GM21619 (cell line): ENCODE data around the gene CDK5.

Experiments used
- ATAC-seq: cut with Tn5 transposase; IDR thresholded peaks from one replicate; pipeline ENCODE4 v1.9.1; 2021; ENCODE audit not compliant: unreplicated experiment

Gene CDK5

GRCh38 chr7:151074817-151075661, 17.3 kb upstream of the CDK5 start:
- no peak for ATAC-seq

DNA sequence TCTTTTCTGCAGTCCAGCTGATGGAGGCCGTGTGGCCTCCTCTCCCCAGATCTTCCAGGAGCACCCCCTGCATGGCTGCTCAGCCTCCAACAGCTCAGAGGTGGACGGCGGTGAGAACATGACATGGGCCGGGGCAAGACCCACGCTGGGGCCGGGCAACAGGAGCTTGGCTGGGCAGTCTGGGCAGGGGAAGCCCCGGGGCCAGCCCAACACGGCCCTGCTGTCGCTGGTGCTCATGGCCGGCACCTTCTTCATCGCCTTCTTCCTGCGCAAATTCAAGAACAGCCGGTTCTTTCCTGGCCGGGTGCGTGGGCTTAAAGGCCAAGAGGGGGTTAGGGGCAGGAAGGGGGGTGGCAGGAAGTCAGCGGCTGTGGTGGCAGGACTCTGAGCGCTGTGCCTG, 16.3 kb upstream of the CDK5 start:
- ATAC-seq: no peak

- no peak for ATAC-seq
These were observed 13.6 kb upstream of the CDK5 start for GRCh38 chr7:151071032-151071866.

- no peak for ATAC-seq
These were observed 12.9 kb upstream of the CDK5 start for GRCh38 chr7:151070574-151070960.

- no peak for ATAC-seq
These were observed 12.3 kb upstream of the CDK5 start for GRCh38 chr7:151069841-151070573.

GRCh38 chr7:151068069-151068773, 10.5 kb upstream of the CDK5 start:
- ATAC-seq: no peak

DNA sequence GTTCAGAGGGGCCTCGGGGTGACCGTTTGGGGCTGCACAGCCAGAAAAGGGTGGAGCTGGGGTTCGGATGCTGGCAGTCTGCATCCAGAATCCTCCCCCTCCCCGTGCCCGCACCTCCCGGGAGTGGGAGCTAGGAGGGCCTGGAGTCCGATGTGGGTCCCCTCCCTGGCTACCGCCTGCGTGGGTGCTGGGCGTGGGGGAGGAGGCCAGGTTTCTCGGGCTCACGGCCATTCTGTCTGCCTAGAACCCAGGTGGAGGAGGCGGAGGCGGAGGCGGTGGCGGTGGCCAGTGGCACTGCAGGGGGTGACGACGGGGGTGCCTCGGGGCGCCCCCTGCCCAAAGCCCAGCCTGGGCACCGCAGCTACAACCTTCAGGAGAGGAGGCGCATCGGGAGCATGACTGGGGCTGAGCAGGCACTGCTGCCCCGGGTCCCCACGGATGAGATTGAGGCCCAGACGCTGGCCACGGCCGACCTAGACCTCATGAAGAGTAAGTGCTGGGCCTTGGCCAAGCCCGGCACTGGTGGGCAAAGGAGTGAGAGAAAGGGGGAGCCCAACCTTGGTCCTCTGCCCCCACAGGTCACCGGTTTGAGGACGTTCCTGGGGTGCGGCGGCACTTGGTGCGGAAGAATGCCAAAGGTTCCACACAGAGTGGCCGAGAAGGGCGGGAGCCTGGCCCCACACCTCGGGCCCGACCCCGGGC, 8.7 kb upstream of the CDK5 start:
- no peak for ATAC-seq

GRCh38 chr7:151065516-151065915, 7.8 kb upstream of the CDK5 start:
- ATAC-seq: no peak

GRCh38 chr7:151064993-151065392, 7.3 kb upstream of the CDK5 start:
- ATAC-seq: no peak

GRCh38 chr7:151064454-151064853, 6.8 kb upstream of the CDK5 start:
- no peak for ATAC-seq

DNA sequence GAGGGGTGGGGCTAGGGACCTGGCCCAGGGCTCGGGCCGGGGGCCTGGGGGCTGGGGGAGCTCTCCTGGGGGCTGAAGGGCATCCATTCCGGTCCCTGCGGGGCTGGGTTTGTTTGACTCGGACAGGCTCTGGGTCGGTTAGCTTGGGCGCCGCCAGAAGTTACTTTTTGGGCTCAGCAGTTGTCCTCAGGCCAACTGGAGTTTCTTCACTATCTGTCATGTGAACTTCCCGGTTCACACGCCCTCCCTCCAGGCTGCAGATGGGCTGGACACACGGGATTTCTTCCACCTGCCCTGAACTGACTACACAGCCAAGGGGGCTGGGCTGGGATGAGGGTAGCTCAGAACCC, 5.5 kb upstream of the CDK5 start:
- no peak for ATAC-seq

- ATAC-seq: no peak
These were observed 4.9 kb upstream of the CDK5 start for GRCh38 chr7:151062399-151063211.

DNA sequence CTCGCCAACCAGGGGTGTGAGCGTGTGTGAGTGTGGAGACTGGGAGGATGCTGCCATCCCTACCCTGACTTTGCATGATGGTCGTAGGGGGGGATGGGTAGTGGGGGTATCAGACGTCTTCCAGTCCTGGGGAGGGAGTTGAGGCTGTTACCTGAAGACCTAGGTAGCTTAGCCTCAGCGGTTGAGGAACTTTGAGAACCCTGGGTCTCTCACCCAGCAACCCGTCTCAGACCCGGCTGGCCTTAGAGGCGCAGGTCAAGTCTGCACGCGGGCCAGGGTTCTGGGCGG, 4.4 kb upstream of the CDK5 start:
- no peak for ATAC-seq

DNA sequence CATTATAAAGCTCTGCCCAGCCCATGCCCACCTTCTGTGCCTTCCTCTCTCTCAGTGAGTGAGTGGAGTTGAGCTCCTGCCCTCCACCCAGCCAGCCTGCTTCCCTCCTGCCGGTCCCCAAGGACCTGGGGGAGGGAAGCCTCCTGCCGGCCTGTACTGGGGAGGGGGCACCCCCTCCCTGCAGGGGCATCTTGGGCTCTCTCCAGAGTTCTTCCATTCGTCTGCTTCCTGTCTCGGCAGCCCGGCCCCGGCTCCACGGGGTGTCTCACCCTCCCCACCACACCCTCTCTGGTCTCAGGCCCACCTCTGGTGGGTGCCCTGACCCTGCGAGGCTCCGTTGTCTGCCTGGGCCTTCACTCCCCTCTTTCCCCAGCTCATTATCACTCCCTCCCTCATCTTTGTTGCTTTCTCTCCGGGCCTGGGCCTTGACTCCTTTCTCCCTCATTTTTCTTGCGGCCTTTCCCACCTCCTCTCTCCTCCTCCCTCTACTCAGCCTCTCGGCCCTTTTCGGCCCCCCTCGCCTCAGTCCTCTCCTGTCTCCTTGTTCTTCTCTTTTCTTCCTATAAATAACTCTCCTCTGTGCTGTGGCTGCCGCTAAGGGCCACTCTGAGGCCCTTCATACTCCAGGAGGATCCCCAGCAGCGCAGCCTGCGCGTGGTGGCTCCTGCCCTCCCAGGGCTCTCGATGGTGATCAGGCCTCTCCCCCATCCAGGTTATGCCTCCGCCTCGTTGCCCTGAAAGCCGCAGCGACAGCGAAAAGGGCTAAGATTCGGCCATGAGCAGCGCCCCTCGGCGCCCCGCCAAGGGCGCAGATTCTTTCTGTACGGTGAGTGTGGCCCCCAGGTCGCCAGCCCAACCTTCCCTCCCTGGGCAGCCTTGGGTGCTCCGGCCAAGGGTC, 3.8 kb upstream of the CDK5 start:
- ATAC-seq: no peak

GRCh38 chr7:151060416-151061212, 2.9 kb upstream of the CDK5 start:
- no peak for ATAC-seq

- no peak for ATAC-seq
These were observed 2.4 kb upstream of the CDK5 start for GRCh38 chr7:151060113-151060415.

DNA sequence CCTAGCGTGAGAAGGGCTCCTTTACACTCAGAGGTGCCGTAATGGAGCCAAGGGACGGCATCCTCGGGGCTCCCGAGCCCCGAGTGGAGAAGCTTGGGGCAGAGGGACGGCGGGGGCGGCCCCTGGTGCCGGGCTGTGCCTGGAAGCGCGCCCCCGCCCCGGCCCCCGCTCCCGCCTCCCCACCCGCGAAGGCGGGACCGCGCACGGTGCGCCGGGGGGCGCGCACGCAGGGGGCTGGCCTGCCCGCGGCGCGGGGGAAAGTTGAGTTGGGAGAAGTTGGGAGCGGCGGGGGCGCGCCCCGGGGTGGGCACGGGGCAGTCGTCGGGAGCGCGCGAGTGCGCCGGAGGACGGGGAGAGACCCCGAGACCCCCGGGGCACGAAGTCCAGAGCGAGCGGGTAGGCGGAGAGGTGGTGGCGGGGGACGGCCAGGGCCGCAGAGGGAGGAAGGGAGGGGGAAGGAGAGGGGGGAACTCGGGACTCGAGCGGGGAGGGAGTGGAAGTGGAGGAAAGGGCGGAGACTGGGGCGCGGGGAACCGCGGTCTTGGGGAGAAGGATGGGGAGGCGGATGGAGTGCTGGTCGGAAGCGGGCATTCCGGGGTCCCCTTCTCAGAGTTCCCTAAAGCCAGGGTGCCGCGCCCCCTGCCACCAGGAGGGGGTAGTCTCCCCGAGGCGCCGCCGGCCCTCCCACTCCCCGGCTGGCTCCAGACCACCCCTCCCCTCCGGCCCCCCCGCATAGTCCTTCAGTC, 1.8 kb upstream of the CDK5 start, which contains the start of gene SLC4A2:
SLC4A2 (plus strand) TSS at position 223 of the 746 bp plus-strand sequence. CDS start 2,399 bp downstream, outside the sequence.
- peak; percentile 30 for ATAC-seq
